ENCODE data around the gene AKR1C1. TPM values are rescaled to one million over a fixed set of nuclear protein-coding genes. Genes with fewer than 3 reads are reported as not detected.
A peak's percentile ranks its signal among the peaks of the same experiment; 100 is the strongest.
"Not testable (repeated sequence)": the region's sequence is repeated elsewhere in the genome, so short reads cannot be mapped to it uniquely, and the experiment has no call there.

The AKR1C1 gene
- total RNA-seq, 2 donors from 2014 or later, result 0.62 to 1.6 TPM

GRCh38 chr10:5013385-5013784 is 50.2 kb downstream of the AKR1C1 start:
- H3K4me1 ChIP-seq (ENCODE audit: control insufficient read depth, insufficient read depth, low read length), result no peaks in the 10 kb centered on the region
- H3K27me3 ChIP-seq (ENCODE audit: control insufficient read depth, insufficient read depth, low read length, poor library complexity, severe bottlenecking), result peaks cover 4% of the 10 kb centered on the region
- H3K4me3 Mint-ChIP-seq, result no peak overlapping the region
- H3K27ac ChIP-seq (ENCODE audit: low read depth, low read length), result no peak overlapping the region
- DNase-seq, result no peak
- no peak overlapping the region for H3K9ac ChIP-seq (ENCODE audit: extremely low read depth, low read length, poor library complexity, severe bottlenecking)
- H3K4me1 Mint-ChIP-seq, result peaks cover 8% of the 10 kb centered on the region
- H3K36me3 Mint-ChIP-seq (ENCODE audit: low read depth), result no peaks in the 10 kb centered on the region
- WGBS, 2 experiments (ENCODE audit: insufficient coverage in 1 of 2, insufficient read length in 1 of 2), result 100% methylated on average over 1 of the region's 1 CpG; no CpG with 5 or more reads in 1 of the 2 experiments
- no peaks in the 10 kb centered on the region for H3K9me3 Mint-ChIP-seq
- H3K27me3 Mint-ChIP-seq (ENCODE audit: insufficient read depth), result peaks cover 9% of the 10 kb centered on the region
- H3K9me3 ChIP-seq (ENCODE audit: control insufficient read depth, low read length), result no peaks in the 10 kb centered on the region
- no peak overlapping the region for H3K27ac Mint-ChIP-seq
- H3K4me3 ChIP-seq (ENCODE audit: low read length), result no peak overlapping the region
- no peak for TF ChIP-seq CTCF (conservative IDR thresholded peaks at IDR 0.05)
- no peaks in the 10 kb centered on the region for H3K36me3 ChIP-seq (ENCODE audit: control insufficient read depth, insufficient read depth, low read length)

GRCh38 chr10:5014200-5014910 is 51.1 kb downstream of the AKR1C1 start:
- not testable (repeated sequence) for H3K4me1 Mint-ChIP-seq; H3K4me3 ChIP-seq (ENCODE audit: low read length); H3K9me3 ChIP-seq (ENCODE audit: control insufficient read depth, low read length); H3K27me3 ChIP-seq (ENCODE audit: control insufficient read depth, insufficient read depth, low read length, poor library complexity, severe bottlenecking); H3K27ac Mint-ChIP-seq; H3K4me3 Mint-ChIP-seq; H3K4me1 ChIP-seq (ENCODE audit: control insufficient read depth, insufficient read depth, low read length); DNase-seq; H3K27ac ChIP-seq (ENCODE audit: low read depth, low read length); H3K9ac ChIP-seq (ENCODE audit: extremely low read depth, low read length, poor library complexity, severe bottlenecking); H3K36me3 ChIP-seq (ENCODE audit: control insufficient read depth, insufficient read depth, low read length); H3K27me3 Mint-ChIP-seq (ENCODE audit: insufficient read depth); H3K36me3 Mint-ChIP-seq (ENCODE audit: low read depth); H3K9me3 Mint-ChIP-seq
- WGBS, 2 experiments (ENCODE audit: insufficient coverage in 1 of 2, insufficient read length in 1 of 2), result 90% methylated on average over 2 of the region's 4 CpGs

GRCh38 chr10:5014936-5015335 is 51.7 kb downstream of the AKR1C1 start:
- Mint-ChIP-seq H3K4me1 (peaks cover 8% of the 10 kb centered on the region), H3K4me3 (no peak overlapping the region), H3K9me3 (no peaks in the 10 kb centered on the region), H3K27me3 (ENCODE audit: insufficient read depth) (peaks cover 8% of the 10 kb centered on the region), H3K27ac (no peak overlapping the region), H3K36me3 (ENCODE audit: low read depth) (no peaks in the 10 kb centered on the region)
- no peak for DNase-seq
- Histone ChIP-seq H3K36me3 (ENCODE audit: control insufficient read depth, insufficient read depth, low read length) (no peaks in the 10 kb centered on the region), H3K4me3 (ENCODE audit: low read length) (no peak overlapping the region), H3K4me1 (ENCODE audit: control insufficient read depth, insufficient read depth, low read length) (no peaks in the 10 kb centered on the region), H3K9me3 (ENCODE audit: control insufficient read depth, low read length) (no peaks in the 10 kb centered on the region), H3K27ac (ENCODE audit: low read depth, low read length) (no peak overlapping the region), H3K9ac (ENCODE audit: extremely low read depth, low read length, poor library complexity, severe bottlenecking) (no peak overlapping the region), H3K27me3 (ENCODE audit: control insufficient read depth, insufficient read depth, low read length, poor library complexity, severe bottlenecking) (peaks cover 4% of the 10 kb centered on the region)
- WGBS, 2 experiments (ENCODE audit: insufficient coverage in 1 of 2, insufficient read length in 1 of 2), result 79 to 83% methylated on average over 1 of the region's 1 CpG
- peak; percentile 56 for TF ChIP-seq CTCF (conservative IDR thresholded peaks at IDR 0.05)

- H3K9me3 Mint-ChIP-seq, result no peaks in the 10 kb centered on the region
- no peaks in the 10 kb centered on the region for H3K36me3 Mint-ChIP-seq (ENCODE audit: low read depth)
- H3K4me1 Mint-ChIP-seq, result peaks cover 4% of the 10 kb centered on the region
- 60 to 77% methylated on average over 2 to 3 of the region's 3 CpGs for WGBS, 2 experiments (ENCODE audit: insufficient coverage in 1 of 2, insufficient read length in 1 of 2)
- no peaks in the 10 kb centered on the region for H3K9me3 ChIP-seq (ENCODE audit: control insufficient read depth, low read length)
- no peak overlapping the region for H3K4me3 Mint-ChIP-seq
- H3K4me1 ChIP-seq (ENCODE audit: control insufficient read depth, insufficient read depth, low read length), result no peaks in the 10 kb centered on the region
- no peak for TF ChIP-seq CTCF (conservative IDR thresholded peaks at IDR 0.05)
- DNase-seq, result no peak
- H3K36me3 ChIP-seq (ENCODE audit: control insufficient read depth, insufficient read depth, low read length), result no peaks in the 10 kb centered on the region
- no peak overlapping the region for H3K27ac ChIP-seq (ENCODE audit: low read depth, low read length)
- H3K27me3 Mint-ChIP-seq (ENCODE audit: insufficient read depth), result peaks cover 2% of the 10 kb centered on the region
- H3K27me3 ChIP-seq (ENCODE audit: control insufficient read depth, insufficient read depth, low read length, poor library complexity, severe bottlenecking), result no peaks in the 10 kb centered on the region
- no peak overlapping the region for H3K4me3 ChIP-seq (ENCODE audit: low read length)
- no peak overlapping the region for H3K9ac ChIP-seq (ENCODE audit: extremely low read depth, low read length, poor library complexity, severe bottlenecking)
- H3K27ac Mint-ChIP-seq, result no peak overlapping the region
These were observed 54.9 kb downstream of the AKR1C1 start for GRCh38 chr10:5018134-5018533.

Data from endodermal cell (in vitro differentiated cells).